Endothelial cell of umbilical vein (primary cell): ENCODE results near the gene PRRT1. TPM values are rescaled to one million over a fixed set of nuclear protein-coding genes. Genes with fewer than 3 reads are reported as not detected.
A peak's percentile ranks its signal among the peaks of the same experiment; 100 is the strongest.

Experiments used
- BruUV-seq: library from RNA; stranded (reverse); fragments of 400-500 nt; replicated peaks from 2 replicates; lab custom pipeline; 2021; lab: Mats Ljungman, UMichigan
- CTCF ChIA-PET: fragments of 300-600, 350-600 bp; sonication (Branson Sonifier 250); formaldehyde crosslinking; loops from one replicate; lab custom pipeline; 2021; ENCODE audit warnings: antibody characterized with exemption, inconsistent platforms; lab: Charles Lee
- POLR2A ChIA-PET: fragments of 300-600, 350-600 bp; sonication (Branson Sonifier 250); formaldehyde crosslinking; loops from one replicate; lab custom pipeline; 2021; ENCODE audit warnings: antibody characterized with exemption, inconsistent platforms; lab: Charles Lee
- DNase-seq: peaks from one replicate; pipeline ENCODE4 v3.0.0-alpha.2; 2011; ENCODE audit warnings: low read depth, low spot score
- FAIRE-seq: peaks from 2 replicates; lab custom pipeline; 2011; peaks lifted over from hg19 to GRCh38; lab: Jason Lieb, UNC
- H2AFZ ChIP-seq: 2 replicates; pipeline ENCODE4 v1.6.0; 2012; ENCODE audit warnings: low read depth, low read length, control low read depth, inconsistent platforms
- H3K27ac ChIP-seq: 2 replicates; pipeline ENCODE4 v1.5.1; 2011; ENCODE audit warnings: low read depth, mild to moderate bottlenecking, control low read depth, low read length, moderate library complexity; ENCODE audit not compliant: insufficient read depth
- H3K27me3 ChIP-seq, 2 experiments: 2 replicates each; pipeline versions ENCODE4 v1.6.0 to v1.6.1; 2011; ENCODE audit warnings: low read length in 2 of 2, mixed read lengths in 1 of 2; ENCODE audit not compliant: control insufficient read depth in 2 of 2, insufficient read depth in 2 of 2
- H3K36me3 ChIP-seq, 2 experiments: 2 replicates in 1 of 2; 3 replicates in 1 of 2; pipeline ENCODE4 v1.5.1; 2011; ENCODE audit warnings: low read length in 2 of 2, mild to moderate bottlenecking in 1 of 2, moderate library complexity in 1 of 2; ENCODE audit not compliant: control insufficient read depth in 2 of 2, insufficient read depth in 2 of 2; ENCODE audit errors: extremely low read depth in 1 of 2
- H3K4me1 ChIP-seq: 3 replicates; pipeline ENCODE4 v1.5.1; 2011; ENCODE audit warnings: mild to moderate bottlenecking, low read length; ENCODE audit not compliant: control insufficient read depth, insufficient read depth; ENCODE audit errors: extremely low read depth
- H3K4me2 ChIP-seq: 2 replicates; pipeline ENCODE4 v1.6.1; 2011; ENCODE audit warnings: low read length, control low read depth, mixed read lengths; ENCODE audit not compliant: insufficient read depth
- H3K4me3 ChIP-seq, 3 experiments: fragments of 200-600 bp in 1 of 3; sonication (generic), shearing (Covaris generic) in 1 of 3; replicated peaks in 1 of 3; 2 replicates each; pipeline ENCODE4 v1.5.1; 2011 to 2016; ENCODE audit warnings: control low read depth in 3 of 3, low read length in 3 of 3, mild to moderate bottlenecking in 2 of 3, inconsistent platforms in 1 of 3, low read depth in 1 of 3, moderate library complexity in 1 of 3; ENCODE audit not compliant: insufficient read depth in 1 of 3
- H3K79me2 ChIP-seq: 2 replicates; pipeline ENCODE4 v1.6.0; 2012; ENCODE audit warnings: low read length, inconsistent platforms; ENCODE audit not compliant: control insufficient read depth, insufficient read depth
- H3K9ac ChIP-seq: replicated peaks from 2 replicates; pipeline ENCODE3; 2011; ENCODE audit warnings: low read length, control low read depth; ENCODE audit not compliant: insufficient read depth; ENCODE audit errors: extremely low read depth
- H3K9me1 ChIP-seq: replicated peaks from 3 replicates; pipeline ENCODE4 v1.6.0; 2011; ENCODE audit warnings: mild to moderate bottlenecking, low read length; ENCODE audit not compliant: control insufficient read depth, insufficient read depth; ENCODE audit errors: extremely low read depth
- H3K9me3 ChIP-seq: replicated peaks from 2 replicates; pipeline ENCODE4 v1.5.1; 2012; ENCODE audit warnings: low read length, inconsistent platforms; ENCODE audit not compliant: control insufficient read depth, insufficient read depth
- H4K20me1 ChIP-seq: replicated peaks from 2 replicates; pipeline ENCODE3; 2011; ENCODE audit warnings: mild to moderate bottlenecking, low read length; ENCODE audit not compliant: control insufficient read depth, insufficient read depth; ENCODE audit errors: extremely low read depth
- FOS ChIP-seq: IDR thresholded peaks from 2 replicates; pipeline ENCODE4 v1.6.1; 2011; ENCODE audit warnings: mild to moderate bottlenecking, low read length, moderate library complexity, borderline replicate concordance; ENCODE audit not compliant: insufficient read depth
- MYC ChIP-seq: IDR thresholded peaks from one replicate; pipeline ENCODE4 v1.6.1; 2011; ENCODE audit warnings: mild to moderate bottlenecking, low read depth, low read length
- POLR2AphosphoS5 ChIP-seq: IDR thresholded peaks from 2 replicates; pipeline ENCODE4 v1.6.1; 2012; ENCODE audit warnings: low read depth, mild to moderate bottlenecking, control low read depth, low read length, moderate library complexity; ENCODE audit not compliant: insufficient read depth
- dilution Hi-C: fragments of 300-500 bp; cut with MboI; formaldehyde crosslinking; loops from one replicate; pipeline ENCODE4 v1.15.0; 2019; ENCODE audit warnings: low sequenced_read_pairs; ENCODE audit not compliant: extremely low pct_ligation_motif_present
- intact Hi-C: fragments of 100-400 bp; cut with micrococcal nuclease; formaldehyde crosslinking; loops from one replicate; pipeline ENCODE4 v1.10.0; 2022
- polyA plus RNA-seq, 4 experiments: library from polyadenylated mRNA; depleted of rRNA in 3 of 4; stranded (reverse) in 3 of 4; unstranded in 1 of 4; fragments of >200 nt; gene quantifications; 2 replicates each; pipeline versions ENCODE4 v1.2.1 to v1.2.3, GENCODE V29; 2011 to 2012; ENCODE audit warnings: missing spikeins in 1 of 4
- total RNA-seq: library from RNA; stranded (reverse); gene quantifications from 2 replicates; pipeline ENCODE4 v1.2.3, GENCODE V29; 2021
- TF ChIP-seq, protein P1 (sequence below), 2 donors: IDR thresholded peaks; 1 replicate in 1 of 2; 2 replicates in 1 of 2; pipeline ENCODE4 v1.5.1; 2011; ENCODE audit warnings: low read length in 2 of 2, mild to moderate bottlenecking in 2 of 2, moderate library complexity in 2 of 2, control low read depth in 1 of 2, inconsistent platforms in 1 of 2, low read depth in 1 of 2; ENCODE audit not compliant: insufficient read depth in 1 of 2; ENCODE audit errors: extremely low read depth in 1 of 2

PRRT1 gene
- total and polyA plus RNA-seq, 2 donors (not counting 3 experiments of a cell fraction or from before 2014, with no cell fraction given) = 0.55 to 1.3 TPM

DNA sequence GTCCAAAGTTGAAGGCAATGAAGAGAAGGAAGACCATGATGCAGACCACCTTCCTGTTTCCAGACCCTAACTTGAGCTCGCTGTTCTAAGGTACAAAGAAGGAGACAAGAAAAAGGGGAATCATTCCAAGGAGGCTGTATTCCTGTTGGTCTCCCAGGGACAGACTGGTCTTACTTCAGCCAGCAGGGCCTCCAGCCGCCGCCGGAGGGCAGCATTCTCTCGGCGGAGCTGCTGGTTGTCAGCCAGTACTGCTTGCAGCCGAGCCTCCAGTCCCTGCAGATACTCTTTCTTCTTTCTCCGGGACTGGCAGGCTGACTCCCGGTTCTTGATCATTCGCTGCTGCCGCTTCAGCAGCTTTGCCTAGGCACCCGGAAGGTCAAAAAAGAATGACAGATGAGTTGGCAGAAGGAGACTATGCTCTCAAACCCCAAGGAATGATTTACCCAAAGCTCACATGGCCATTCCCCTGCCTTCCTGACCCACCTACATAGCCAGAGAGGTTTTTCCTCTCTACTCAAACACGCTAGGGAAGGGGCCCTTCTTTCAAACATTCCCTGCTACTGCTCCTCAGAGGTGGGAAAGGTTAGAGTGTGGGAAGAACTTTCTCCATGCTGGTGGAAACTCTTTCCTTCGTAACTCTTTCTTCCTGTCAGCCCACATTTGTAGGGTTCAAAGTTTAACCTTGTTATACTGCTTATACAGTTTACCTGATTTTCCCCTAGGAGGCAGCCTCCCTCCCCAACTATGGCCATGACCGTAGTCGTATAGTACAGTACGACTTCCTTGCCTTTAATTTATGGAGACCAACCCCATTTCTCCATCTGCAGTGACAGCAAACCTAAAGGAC is 32.7 kb downstream of the PRRT1 start:
- peak; percentile 87 for DNase-seq
- Histone ChIP-seq H3K4me3 (no peak overlapping the region), H3K9ac (no peak overlapping the region), H3K9me1 (no peaks in the 10 kb centered on the region), H4K20me1 (no peaks in the 10 kb centered on the region), H3K36me3 (peaks cover 17 to 54% of the 10 kb centered on the region in 2 experiments), H2AFZ (no peak overlapping the region), H3K27ac (no peak overlapping the region), H3K9me3 (no peaks in the 10 kb centered on the region), H3K4me1 (no peaks in the 10 kb centered on the region), H3K79me2 (no peaks in the 10 kb centered on the region), H3K4me2 (no peak overlapping the region), H3K27me3 (no peaks in the 10 kb centered on the region)
- CTCF ChIA-PET = interaction anchor here (0.6 to 2.8 kb wide), 22 partner anchors 9 to 668 kb away, joined by 3 to 24 read pairs (median 4); partner anchors contain the start of genes ATF6B, EGFL8, FKBPL and GPSM3
- POLR2A ChIA-PET = no interaction called here
- BruUV-seq = no TSS peak
- TF ChIP-seq POLR2AphosphoS5 (peak; percentile 19), FOS (no peak), MYC (no peak)
- TF ChIP-seq, protein P1, sequence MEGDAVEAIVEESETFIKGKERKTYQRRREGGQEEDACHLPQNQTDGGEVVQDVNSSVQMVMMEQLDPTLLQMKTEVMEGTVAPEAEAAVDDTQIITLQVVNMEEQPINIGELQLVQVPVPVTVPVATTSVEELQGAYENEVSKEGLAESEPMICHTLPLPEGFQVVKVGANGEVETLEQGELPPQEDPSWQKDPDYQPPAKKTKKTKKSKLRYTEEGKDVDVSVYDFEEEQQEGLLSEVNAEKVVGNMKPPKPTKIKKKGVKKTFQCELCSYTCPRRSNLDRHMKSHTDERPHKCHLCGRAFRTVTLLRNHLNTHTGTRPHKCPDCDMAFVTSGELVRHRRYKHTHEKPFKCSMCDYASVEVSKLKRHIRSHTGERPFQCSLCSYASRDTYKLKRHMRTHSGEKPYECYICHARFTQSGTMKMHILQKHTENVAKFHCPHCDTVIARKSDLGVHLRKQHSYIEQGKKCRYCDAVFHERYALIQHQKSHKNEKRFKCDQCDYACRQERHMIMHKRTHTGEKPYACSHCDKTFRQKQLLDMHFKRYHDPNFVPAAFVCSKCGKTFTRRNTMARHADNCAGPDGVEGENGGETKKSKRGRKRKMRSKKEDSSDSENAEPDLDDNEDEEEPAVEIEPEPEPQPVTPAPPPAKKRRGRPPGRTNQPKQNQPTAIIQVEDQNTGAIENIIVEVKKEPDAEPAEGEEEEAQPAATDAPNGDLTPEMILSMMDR (IDR thresholded peaks at IDR 0.05; ENCODE audit: extremely low read depth in 1 of 2, insufficient read depth in 1 of 2, low read depth in 1 of 2, low read length in 2 of 2) = peak; percentile 92 to 96
- intact Hi-C loops (loop anchor here (1.0 to 10.0 kb wide), 4 partner anchors 35 to 296 kb away; partner anchors contain the start of gene PPT2), dilution Hi-C loops (no loop called here)
- FAIRE-seq = peak; percentile 93
